Measurements from ENCODE around the gene BLCAP.

Gene BLCAP

DNA sequence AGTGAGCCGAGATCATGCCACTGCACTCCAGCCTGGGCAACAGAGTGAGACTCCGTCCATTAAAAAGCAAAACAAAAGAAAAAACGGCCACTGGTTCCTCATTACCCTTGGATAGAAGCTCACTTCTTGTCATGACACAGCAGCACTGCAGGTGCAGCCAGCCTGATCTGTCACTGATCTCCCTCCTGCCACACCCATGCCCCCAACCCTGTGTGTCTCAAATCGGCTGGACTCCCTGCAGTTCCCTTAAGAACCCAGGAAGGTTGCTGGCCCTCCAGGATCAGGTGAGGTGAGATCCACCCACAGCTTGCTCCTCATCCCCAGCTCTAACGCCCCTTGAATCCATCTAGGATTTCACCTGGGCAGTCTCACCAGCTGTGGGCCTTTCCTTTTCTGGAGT is 32.9 kb downstream of the BLCAP start:
- Histone ChIP-seq H3K27ac (replicated peaks) (no peak overlapping the region), H3K4me3 (replicated peaks; ENCODE audit: insufficient read depth, low read length) (no peak overlapping the region), H3K27me3 (ENCODE audit: insufficient read depth, poor library complexity, severe bottlenecking) (no peaks in the 10 kb centered on the region)
- no peak for TF ChIP-seq SPI1 (IDR thresholded peaks at IDR 0.05; ENCODE audit: borderline replicate concordance, low read depth)
- no peak for TF ChIP-seq GABPA (IDR thresholded peaks at IDR 0.05; ENCODE audit: low read depth)
- TF ChIP-seq POLR2AphosphoS5 (IDR thresholded peaks at IDR 0.05; ENCODE audit: low read depth): no peak
- TF ChIP-seq, protein P1, sequence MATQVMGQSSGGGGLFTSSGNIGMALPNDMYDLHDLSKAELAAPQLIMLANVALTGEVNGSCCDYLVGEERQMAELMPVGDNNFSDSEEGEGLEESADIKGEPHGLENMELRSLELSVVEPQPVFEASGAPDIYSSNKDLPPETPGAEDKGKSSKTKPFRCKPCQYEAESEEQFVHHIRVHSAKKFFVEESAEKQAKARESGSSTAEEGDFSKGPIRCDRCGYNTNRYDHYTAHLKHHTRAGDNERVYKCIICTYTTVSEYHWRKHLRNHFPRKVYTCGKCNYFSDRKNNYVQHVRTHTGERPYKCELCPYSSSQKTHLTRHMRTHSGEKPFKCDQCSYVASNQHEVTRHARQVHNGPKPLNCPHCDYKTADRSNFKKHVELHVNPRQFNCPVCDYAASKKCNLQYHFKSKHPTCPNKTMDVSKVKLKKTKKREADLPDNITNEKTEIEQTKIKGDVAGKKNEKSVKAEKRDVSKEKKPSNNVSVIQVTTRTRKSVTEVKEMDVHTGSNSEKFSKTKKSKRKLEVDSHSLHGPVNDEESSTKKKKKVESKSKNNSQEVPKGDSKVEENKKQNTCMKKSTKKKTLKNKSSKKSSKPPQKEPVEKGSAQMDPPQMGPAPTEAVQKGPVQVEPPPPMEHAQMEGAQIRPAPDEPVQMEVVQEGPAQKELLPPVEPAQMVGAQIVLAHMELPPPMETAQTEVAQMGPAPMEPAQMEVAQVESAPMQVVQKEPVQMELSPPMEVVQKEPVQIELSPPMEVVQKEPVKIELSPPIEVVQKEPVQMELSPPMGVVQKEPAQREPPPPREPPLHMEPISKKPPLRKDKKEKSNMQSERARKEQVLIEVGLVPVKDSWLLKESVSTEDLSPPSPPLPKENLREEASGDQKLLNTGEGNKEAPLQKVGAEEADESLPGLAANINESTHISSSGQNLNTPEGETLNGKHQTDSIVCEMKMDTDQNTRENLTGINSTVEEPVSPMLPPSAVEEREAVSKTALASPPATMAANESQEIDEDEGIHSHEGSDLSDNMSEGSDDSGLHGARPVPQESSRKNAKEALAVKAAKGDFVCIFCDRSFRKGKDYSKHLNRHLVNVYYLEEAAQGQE (IDR thresholded peaks at IDR 0.05; ENCODE audit: insufficient replicate concordance, low read depth): no peak
- TF ChIP-seq, protein P2, sequence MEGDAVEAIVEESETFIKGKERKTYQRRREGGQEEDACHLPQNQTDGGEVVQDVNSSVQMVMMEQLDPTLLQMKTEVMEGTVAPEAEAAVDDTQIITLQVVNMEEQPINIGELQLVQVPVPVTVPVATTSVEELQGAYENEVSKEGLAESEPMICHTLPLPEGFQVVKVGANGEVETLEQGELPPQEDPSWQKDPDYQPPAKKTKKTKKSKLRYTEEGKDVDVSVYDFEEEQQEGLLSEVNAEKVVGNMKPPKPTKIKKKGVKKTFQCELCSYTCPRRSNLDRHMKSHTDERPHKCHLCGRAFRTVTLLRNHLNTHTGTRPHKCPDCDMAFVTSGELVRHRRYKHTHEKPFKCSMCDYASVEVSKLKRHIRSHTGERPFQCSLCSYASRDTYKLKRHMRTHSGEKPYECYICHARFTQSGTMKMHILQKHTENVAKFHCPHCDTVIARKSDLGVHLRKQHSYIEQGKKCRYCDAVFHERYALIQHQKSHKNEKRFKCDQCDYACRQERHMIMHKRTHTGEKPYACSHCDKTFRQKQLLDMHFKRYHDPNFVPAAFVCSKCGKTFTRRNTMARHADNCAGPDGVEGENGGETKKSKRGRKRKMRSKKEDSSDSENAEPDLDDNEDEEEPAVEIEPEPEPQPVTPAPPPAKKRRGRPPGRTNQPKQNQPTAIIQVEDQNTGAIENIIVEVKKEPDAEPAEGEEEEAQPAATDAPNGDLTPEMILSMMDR (IDR thresholded peaks at IDR 0.05; ENCODE audit: insufficient read depth, low read length): no peak
- DNase-seq (ENCODE audit: low read depth in 1 of 2, low spot score in 1 of 2): no peak

DNA sequence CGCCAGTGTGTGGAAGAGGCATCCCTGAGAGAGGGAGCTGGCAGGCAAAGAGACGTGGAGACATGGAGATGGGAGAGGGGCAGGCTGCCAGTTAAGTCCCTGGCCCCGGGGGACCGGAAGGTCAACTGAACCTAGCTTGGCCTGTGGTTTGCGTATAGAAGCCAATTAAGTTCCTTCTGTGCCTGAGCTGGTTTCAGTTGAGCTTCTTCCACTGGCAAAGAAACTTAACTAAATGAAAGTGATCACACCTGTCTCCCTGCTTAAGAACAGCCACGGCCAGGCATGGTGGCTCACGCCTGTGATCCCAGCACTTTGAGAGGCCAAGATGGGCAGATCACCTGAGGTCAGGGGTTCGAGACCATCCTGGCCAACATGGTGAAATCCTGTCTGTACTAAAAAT is 33.4 kb downstream of the BLCAP start:
- no peak overlapping the region for H3K27ac ChIP-seq (replicated peaks)
- H3K4me3 ChIP-seq (replicated peaks; ENCODE audit: insufficient read depth, low read length): no peak overlapping the region
- no peaks in the 10 kb centered on the region for H3K27me3 ChIP-seq (ENCODE audit: insufficient read depth, poor library complexity, severe bottlenecking)
- TF ChIP-seq, protein P1 (IDR thresholded peaks at IDR 0.05; ENCODE audit: insufficient replicate concordance, low read depth): no peak
- no peak for DNase-seq (ENCODE audit: low read depth in 1 of 2, low spot score in 1 of 2)

DNA sequence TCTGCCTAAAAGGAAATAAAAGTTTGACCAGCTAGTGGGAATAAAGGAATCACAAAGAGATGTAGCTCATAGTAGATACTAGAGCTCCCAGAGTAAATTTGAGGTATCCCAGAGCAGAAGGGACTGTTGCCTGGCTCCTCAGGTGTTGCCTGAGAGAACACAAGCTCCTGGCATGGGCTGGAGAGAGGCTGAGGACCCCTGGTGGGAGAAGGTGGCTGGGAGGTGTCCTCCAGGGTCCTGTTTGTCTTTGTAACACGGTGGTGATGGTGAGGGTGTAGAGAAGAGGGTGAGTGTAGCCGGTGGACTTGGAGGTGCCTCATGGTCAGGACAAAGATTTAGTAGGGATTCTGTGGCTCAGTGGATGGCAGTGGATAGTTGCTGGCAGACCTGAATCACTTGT is 34.7 kb downstream of the BLCAP start:
- no peaks in the 10 kb centered on the region for H3K27me3 ChIP-seq (ENCODE audit: insufficient read depth, poor library complexity, severe bottlenecking)
- TF ChIP-seq SPI1 (IDR thresholded peaks at IDR 0.05; ENCODE audit: borderline replicate concordance, low read depth): no peak
- TF ChIP-seq, protein P1 (IDR thresholded peaks at IDR 0.05; ENCODE audit: insufficient replicate concordance, low read depth): no peak
- TF ChIP-seq, protein P2 (IDR thresholded peaks at IDR 0.05; ENCODE audit: insufficient read depth, low read length): no peak
- no peak for TF ChIP-seq POLR2AphosphoS5 (IDR thresholded peaks at IDR 0.05; ENCODE audit: low read depth)
- TF ChIP-seq GABPA (IDR thresholded peaks at IDR 0.05; ENCODE audit: low read depth): no peak
- no peak overlapping the region for H3K4me3 ChIP-seq (replicated peaks; ENCODE audit: insufficient read depth, low read length)
- no peak overlapping the region for H3K27ac ChIP-seq (replicated peaks)
- no peak for DNase-seq (ENCODE audit: low read depth in 1 of 2, low spot score in 1 of 2)

Measured in HL-60 (cell line).